NCI-H2171 treated with DMSO at 0.1 percent for 48 hours (cell line): Measurements from ENCODE around the gene CASKIN2.
A peak's percentile ranks its signal among the peaks of the same experiment; 100 is the strongest.

ENCODE experiments used
- DNase-seq: peaks from one replicate; lab custom pipeline; 2025; lab: John Stamatoyannopoulos, UW

Gene CASKIN2

DNA sequence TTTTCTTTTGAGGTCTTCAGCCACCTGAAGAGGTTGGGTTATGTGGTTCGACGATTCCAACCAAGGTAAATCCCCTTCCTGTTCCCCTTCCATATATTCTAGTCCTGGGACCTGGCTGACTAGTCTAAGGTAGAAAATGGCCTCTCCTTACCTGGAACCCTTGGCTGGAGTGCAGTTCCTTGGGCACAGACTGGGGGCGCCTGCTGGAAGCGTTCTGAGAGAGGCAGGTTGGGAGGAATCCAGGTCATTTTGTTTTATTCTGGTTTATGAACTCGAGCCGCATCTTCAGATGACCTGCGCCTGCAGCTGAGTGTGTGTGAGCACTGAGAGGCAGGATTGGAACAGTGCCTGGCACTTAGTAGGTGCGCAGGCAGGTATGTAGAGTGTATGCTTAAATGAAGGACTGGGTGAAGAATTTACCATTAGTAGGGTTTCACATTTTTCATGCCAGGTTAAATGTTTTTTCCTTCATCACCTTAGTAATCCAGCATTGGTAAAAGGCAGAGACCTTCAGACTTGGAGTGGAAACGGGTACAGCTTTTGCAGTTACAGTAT, 3.7 kb upstream of the CASKIN2 start:
- no peak for DNase-seq

GRCh38 chr17:75518201-75518600, 2.9 kb upstream of the CASKIN2 start:
- no peak for DNase-seq

DNA sequence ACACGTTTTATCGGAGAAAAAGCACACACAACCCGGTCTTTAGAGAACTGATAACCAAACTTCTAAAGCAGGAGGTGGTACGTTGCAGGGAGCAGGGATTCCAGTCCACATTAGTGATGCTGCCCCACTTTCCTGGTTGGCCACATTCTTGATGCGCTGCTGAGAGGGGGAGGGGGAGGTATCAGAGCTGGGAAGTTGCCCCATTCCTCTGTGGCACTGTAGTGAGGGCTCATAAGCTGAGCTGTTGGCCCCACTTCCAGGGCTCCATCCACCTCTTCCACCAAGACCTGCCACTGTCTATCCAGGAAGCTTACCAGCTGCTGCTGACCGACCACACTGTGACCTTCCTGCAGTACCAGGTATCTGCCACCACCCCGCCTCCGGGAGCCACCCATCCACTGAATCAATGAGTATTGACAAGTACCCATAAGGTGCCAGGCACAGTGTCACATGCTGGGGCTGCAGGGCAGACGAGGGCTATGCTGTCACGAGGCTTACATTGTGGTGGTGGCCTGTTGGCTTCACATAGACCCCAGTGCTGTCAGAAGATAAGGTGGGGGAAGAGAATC, 2.0 kb upstream of the CASKIN2 start:
- no peak for DNase-seq

- DNase-seq, result no peak
Measured at GRCh38 chr17:75516619-75517296, 1.4 kb upstream of the CASKIN2 start.

DNA sequence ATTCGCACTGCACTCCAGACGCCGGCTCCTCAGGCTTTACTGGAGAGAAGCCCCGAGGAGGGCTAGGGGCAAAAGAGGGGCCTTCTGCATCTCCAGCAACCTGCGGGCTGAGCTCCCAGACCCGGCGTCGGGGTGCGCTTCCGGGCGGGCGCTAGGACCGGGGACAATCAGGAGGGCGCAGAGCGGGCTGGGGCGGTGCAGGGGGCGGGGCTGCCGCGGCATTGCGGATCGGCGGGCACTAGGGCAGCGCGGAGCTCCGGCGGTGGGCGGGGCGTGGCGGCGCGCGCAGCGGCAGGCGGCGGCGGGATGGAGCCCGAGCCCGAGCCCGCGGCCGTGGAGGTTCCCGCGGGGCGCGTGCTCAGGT, 900 bp upstream of the CASKIN2 start, which contains the start of gene TSEN54:
Gene TSEN54, plus strand, starts transcription at position 274 of the 364 bp plus-strand sequence. Its CDS starts 33 bp downstream, at position 307.
- peak; percentile 88 for DNase-seq

DNA sequence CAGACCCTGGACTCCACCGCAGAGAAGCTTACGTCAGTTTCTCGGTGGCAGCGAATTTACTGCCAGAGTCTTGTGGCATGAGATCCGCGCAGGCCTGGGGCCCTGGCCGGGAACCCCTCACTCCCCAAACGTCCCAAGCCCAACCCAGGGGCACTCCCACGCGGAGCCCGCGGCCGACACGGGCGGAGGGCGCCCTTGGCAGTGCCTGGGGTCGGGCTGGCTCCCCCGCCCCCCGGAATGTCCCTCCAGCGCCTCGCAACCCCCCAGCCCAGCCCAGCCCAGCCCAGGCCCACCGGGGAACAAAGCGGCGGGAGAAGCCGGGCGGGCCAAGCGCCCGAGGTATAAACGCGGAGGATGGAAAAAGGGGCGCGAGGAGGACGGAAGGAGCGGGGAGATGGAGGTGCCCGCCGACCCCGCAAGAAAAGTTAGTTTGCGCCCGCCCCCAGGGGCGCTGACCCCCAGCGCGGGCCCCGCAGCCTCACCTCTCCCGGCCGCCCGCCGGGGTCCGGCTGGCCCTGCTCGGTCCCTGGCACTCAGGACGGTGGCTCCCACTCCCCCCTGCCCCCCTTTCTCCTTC, 330 bp downstream of the CASKIN2 start:
- DNase-seq, result no peak

GRCh38 chr17:75514299-75514918, 928 bp downstream of the CASKIN2 start:
- no peak for DNase-seq

- DNase-seq, result no peak
Measured at GRCh38 chr17:75513641-75514000, 1.7 kb downstream of the CASKIN2 start.

DNA sequence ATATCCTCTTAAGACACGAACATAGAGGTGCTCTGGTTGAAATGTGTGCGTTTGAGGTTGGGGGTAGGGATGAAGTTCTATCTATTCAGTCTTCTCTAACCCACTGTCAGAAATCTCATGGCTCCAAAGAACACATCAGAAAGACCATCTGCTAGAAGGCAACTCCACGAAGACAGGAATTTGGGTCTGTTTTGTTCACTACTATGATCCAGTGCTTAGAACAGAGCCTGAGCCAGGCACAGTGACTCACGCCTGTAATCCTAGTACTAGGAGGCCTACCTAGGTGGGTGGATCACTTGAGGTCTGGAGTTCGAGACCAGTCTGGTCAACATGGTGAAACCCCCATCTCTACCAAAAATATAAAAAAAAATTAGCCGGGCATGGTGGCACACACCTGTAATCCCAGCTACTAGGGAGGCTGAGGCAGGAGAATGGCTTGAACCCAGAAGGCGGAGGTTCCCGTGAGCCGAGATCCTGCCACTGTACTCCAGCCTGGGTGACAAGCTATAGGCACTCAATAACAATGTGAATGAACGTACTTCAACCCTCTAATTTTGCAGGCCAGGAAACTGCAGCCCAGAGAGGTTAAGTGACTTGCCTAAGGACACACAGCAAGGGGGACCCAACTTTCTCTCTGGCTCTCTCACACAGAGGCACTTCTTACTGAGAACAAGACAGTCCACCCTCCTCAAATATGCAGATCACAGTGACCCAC, 2.3 kb downstream of the CASKIN2 start:
- DNase-seq, result no peak

DNA sequence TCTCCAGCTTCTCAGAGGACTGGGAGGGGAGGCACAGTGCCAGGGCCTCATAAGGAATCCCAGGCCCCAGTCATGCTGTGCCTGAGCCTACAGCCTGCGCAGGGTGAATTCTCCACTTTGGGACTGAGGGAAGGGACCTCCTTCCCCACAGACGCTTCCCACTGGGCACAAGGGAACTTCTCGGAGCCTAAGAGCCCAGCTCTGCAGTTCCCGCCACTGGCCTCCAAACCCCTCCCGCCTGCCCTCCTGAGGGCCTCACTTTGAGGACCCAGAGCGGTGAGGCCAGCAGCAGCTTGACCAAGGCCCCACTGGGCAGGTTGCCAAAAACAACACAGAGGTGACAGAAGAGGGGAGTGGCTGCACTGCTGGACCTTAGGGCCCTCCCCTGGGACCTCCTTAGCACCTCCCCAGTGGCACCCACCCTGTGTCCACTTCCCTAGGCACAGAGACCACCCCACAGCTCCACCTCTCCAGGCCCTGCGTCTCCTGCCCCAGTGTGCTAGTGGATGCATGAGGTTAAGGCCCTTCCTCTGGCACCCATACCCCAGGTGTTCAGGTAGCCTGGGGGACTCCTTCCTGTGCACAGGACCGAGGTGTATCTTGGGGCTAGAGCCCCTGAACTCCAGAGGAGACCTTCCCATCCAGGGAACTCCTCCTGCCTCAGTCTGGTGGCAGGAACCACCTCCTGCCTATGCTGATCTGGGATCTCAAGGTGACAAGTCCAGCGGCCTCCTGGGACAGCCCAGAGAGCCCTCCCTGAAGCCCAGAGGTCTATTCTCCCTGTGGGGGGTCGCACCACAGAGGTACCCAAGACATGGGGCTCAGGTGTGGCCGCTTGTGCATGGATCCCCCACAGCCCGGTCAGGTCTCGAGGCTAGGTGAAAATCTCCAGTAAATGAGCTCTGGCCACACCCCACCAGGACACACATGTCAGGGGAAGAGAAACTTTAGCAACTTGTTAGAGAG, 3.4 kb downstream of the CASKIN2 start:
- DNase-seq, result no peak

- no peak for DNase-seq
Measured at GRCh38 chr17:75511270-75511609, 4.1 kb downstream of the CASKIN2 start.

- no peak for DNase-seq
Measured at GRCh38 chr17:75509528-75510258, 5.6 kb downstream of the CASKIN2 start.

DNA sequence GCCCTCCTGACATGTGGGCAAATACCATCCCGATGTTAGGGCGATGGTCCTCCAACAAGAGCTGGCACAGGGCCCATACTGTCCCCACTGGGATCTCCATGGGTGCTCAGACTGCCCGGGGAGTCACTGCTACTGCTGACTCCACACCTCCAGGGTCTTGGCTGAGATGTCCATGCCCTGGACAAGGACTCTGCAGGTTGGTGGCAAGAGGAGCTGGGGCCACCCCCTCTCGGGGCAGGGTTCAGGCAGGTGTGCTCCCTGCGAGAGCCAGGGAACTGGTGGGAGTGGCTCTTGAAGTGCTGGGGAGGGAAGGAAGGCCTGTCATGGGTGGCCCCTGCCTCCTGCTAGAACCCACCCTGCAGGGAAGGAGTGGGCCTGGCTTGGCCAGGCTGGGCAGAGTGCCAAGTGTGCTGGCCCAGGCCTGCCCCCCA, 6.4 kb downstream of the CASKIN2 start:
- DNase-seq, result no peak

GRCh38 chr17:75507733-75508719, 7.3 kb downstream of the CASKIN2 start:
- no peak for DNase-seq

DNA sequence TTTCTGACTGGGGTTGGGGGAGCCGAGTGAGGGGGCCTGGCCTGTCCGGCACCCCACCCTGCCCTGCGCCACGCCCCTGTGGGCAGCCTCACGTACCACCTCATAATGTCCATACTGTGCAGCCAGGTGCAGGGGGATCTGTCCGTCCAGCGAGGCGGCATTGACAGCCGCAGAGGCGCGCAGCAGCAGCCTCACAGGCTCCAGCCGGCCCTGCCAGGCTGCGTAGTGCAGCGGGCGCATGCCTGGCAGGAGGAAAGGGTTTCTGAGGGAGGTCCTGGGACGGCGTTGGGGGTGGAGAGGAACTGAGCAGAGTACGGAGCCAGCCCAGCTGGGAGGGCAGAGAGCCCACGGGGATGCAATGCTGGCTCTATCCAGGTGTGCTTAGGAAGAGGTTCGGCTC, 8.4 kb downstream of the CASKIN2 start:
- no peak for DNase-seq

DNA sequence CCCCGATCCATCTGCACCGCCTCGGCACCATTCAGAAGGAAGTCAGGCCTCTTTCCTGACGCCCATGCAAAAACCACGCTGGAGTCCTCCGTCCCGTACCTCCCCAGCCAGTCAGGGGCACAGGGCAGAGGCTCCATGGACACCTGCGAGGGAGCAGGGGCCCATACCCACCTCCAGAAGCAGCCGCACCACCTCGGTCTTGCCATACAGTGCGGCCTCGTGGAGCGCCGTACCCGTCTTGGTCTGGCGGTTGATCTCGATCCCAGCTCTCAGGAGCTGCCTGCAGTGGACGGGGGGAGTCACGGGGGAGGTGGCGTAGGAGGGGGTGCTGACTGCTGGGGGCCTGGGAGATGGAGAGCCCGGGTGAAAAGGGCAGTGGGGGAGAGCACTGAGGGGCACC, 9.2 kb downstream of the CASKIN2 start:
- no peak for DNase-seq

- DNase-seq, result no peak
Measured at GRCh38 chr17:75505640-75506039, 9.7 kb downstream of the CASKIN2 start.

GRCh38 chr17:75505152-75505409, 10.3 kb downstream of the CASKIN2 start:
- no peak for DNase-seq

DNA sequence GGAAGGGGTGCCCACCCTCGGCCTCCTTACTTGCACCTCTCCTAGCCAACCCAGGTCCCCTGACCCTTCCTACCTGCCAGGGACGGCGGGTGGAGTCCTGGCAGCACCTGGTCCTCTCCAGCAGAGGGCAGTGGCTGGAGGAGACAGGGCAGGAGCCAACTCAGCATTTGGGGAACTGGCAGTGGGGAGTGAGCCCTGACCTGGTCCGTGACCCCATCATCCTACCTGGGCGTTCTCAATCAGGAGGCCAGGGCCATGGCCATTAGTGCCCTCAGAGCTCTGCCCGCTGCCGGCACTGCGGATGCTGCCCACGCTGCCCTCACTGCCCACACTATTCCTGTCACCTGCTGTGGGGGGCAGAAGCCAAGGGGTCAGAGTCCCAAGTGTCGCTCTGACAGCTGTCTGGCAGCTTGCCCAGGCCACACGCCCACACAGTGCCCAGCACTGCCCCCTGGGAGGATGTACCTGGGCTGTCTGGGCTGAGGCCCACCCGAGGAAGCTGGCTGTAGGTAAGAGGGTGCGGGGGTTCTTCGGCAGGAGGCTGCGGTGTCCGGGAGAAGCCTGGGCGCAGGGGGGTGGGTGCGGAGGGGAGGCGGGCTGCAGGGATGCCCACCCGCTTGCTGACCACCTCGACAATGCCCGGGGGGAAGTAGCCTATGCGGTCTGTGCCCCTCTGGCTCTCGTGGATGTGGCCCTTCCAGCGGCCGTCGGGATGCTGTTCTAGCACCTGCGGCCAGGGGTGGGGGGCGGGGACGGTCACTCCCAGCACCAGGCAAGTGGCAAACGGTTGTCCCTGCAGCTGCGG, 10.8 kb downstream of the CASKIN2 start:
- DNase-seq, result no peak
